Thyroid gland (tissue), 4 donors: ENCODE measurements around the gene PPP4C.

Source experiments
- CTCF ChIP-seq, 6 experiments: fragments of 200-600 bp in 3 of 6; fragments of 450-650 bp in 3 of 6; sonication (generic) in 3 of 6; IDR thresholded peaks; one replicate each; pipeline ENCODE4 v1.5.1; 2016 to 2019; ENCODE audit warnings: antibody characterized with exemption in 6 of 6, mild to moderate bottlenecking in 2 of 6, inconsistent platforms in 1 of 6, moderate library complexity in 1 of 6
- POLR2A ChIP-seq, 2 donors: fragments of 450-650 bp; IDR thresholded peaks; one replicate each; pipeline ENCODE4 v1.6.1; 2017; ENCODE audit warnings: antibody characterized with exemption in 2 of 2, mild to moderate bottlenecking in 2 of 2, moderate library complexity in 1 of 2

- TF ChIP-seq CTCF (IDR thresholded peaks at IDR 0.05) (no peak), POLR2A (IDR thresholded peaks at IDR 0.05) (no peak)
Measured at GRCh38 chr16:30030011-30030685, 45.6 kb upstream of the PPP4C start.
